Measurements from ENCODE around the gene SLC3A2. TPM values are rescaled to one million over a fixed set of nuclear protein-coding genes. Genes with fewer than 3 reads are reported as not detected.

SLC3A2 gene
- total RNA-seq, 1 donor from 2014 or later, result 588 TPM

DNA sequence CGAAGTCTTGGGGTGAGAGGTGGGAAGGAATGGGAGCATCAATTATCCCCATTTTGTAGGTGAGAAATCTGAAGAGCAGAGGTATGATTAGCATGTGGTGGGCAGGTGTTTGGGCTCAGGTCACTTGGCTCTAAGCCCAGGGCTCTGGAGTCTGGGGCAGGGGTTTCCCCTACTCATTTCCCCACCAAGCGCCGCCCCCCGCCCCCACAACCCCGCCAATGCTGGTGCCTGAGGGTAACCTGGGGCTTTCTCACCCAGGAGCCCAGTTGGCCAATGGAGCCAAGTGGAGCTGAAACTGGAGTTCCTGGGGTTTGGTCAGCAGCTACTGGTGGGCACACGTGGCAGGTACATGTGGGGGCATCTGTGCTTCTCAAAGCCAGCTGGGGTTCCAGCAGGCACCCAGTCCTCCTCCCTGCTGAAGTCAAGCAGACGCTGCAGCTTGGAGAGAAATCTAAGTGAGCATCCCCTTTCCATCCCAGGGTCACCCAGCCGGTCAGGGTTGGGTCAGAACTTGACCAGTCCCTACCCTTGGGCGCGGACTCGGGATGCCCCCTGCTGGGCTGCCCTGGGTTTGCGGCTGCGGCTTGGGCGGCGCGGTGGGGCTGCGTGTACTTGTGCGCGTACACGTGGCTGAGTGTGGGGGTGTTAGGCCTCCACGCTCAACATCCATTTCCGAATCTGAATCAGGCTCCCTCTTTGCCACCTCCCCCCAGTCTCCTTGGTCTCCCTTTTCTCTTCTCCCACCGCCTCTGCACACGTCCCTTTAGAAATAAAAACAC, 42.1 kb downstream of the SLC3A2 start:
- H3K9me3 ChIP-seq (ENCODE audit: insufficient read depth, low read depth, low read length), result no peaks in the 10 kb centered on the region
- H3K9ac ChIP-seq (ENCODE audit: low read length), result no peak overlapping the region
- H3K79me2 ChIP-seq (ENCODE audit: insufficient read depth, low read length), result no peaks in the 10 kb centered on the region
- peaks cover 4% of the 10 kb centered on the region for H3K4me1 Mint-ChIP-seq (ENCODE audit: low read depth, unreplicated experiment)
- H3K4me3 Mint-ChIP-seq (ENCODE audit: unreplicated experiment), result no peak overlapping the region
- no peaks in the 10 kb centered on the region for H3K9me3 Mint-ChIP-seq (ENCODE audit: unreplicated experiment)
- FAIRE-seq (no peak), DNase-seq (ENCODE audit: low read depth) (no peak)
- H3K4me3 ChIP-seq (ENCODE audit: insufficient read depth, low read depth, low read length), result no peak overlapping the region
- H3K27me3 Mint-ChIP-seq (ENCODE audit: low read depth, unreplicated experiment), result peaks cover 71% of the 10 kb centered on the region
- no peaks in the 10 kb centered on the region for H3K36me3 ChIP-seq (ENCODE audit: insufficient read depth, low read length)
- no peaks in the 10 kb centered on the region for H4K20me1 ChIP-seq (ENCODE audit: insufficient read depth, low read length)
- H3K27ac ChIP-seq (ENCODE audit: low read depth, low read length), result no peak overlapping the region
- H3K27me3 ChIP-seq (ENCODE audit: insufficient read depth, low read length), result peaks cover 59% of the 10 kb centered on the region
- peaks cover 14% of the 10 kb centered on the region for H3K4me1 ChIP-seq (ENCODE audit: insufficient read depth, low read length)
- no peaks in the 10 kb centered on the region for H3K36me3 Mint-ChIP-seq (ENCODE audit: low read depth, unreplicated experiment)
- peak overlapping the region; percentile 29 for H3K27ac Mint-ChIP-seq (ENCODE audit: unreplicated experiment)
- H3K4me2 ChIP-seq (ENCODE audit: low read length), result peak overlapping the region; percentile 8
- TF ChIP-seq, protein P1, sequence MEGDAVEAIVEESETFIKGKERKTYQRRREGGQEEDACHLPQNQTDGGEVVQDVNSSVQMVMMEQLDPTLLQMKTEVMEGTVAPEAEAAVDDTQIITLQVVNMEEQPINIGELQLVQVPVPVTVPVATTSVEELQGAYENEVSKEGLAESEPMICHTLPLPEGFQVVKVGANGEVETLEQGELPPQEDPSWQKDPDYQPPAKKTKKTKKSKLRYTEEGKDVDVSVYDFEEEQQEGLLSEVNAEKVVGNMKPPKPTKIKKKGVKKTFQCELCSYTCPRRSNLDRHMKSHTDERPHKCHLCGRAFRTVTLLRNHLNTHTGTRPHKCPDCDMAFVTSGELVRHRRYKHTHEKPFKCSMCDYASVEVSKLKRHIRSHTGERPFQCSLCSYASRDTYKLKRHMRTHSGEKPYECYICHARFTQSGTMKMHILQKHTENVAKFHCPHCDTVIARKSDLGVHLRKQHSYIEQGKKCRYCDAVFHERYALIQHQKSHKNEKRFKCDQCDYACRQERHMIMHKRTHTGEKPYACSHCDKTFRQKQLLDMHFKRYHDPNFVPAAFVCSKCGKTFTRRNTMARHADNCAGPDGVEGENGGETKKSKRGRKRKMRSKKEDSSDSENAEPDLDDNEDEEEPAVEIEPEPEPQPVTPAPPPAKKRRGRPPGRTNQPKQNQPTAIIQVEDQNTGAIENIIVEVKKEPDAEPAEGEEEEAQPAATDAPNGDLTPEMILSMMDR (IDR thresholded peaks at IDR 0.05; ENCODE audit: insufficient read depth, low read depth, low read length), result no peak
- TF ChIP-seq EZH2 (IDR thresholded peaks at IDR 0.05; ENCODE audit: insufficient read depth, low read length), result no peak
- no peak overlapping the region for H2AFZ ChIP-seq (ENCODE audit: low read depth, low read length)

DNA sequence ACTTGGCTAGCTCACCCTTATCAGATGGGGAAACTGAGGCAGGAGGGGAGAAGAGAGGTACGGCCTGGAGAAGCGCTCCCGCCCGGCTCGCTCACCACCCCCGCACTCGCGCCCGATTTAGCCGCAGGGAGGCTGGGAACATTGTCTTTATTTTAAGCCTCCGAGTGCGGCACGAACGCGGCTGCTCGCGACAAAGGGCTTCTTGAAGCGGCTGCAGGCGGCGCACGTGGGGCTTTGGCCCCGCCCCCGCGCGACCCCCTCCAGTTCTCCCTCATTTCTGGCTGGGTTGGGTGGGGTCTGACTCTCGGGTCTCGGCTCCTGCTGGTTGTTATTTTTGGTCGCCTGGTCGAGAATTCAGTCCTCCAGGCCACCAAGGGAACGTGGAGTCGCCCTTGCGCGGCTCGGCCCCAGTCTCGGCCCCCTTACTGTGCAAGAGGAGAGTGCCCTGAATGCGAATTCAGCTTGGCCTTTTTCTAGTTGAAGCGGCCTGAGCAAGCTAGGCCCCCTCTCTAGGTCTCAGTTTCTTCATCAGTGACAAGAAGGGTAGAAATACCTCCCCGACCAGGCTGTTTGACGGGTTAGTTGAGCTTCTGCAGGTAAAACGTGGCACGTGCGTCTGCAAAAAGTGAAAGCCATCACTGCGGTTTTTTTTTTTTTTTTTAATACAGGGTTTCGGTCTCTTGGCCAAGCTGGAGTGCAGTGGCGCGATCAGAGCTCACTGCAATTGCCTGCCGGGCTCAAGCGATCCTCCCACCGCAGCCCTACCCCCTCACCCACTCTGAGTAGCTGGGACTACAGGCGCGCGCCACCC, 43.1 kb downstream of the SLC3A2 start:
- Histone ChIP-seq H3K36me3 (ENCODE audit: insufficient read depth, low read length) (no peaks in the 10 kb centered on the region), H3K4me1 (ENCODE audit: insufficient read depth, low read length) (peaks cover 14% of the 10 kb centered on the region), H3K4me2 (ENCODE audit: low read length) (peak overlapping the region; percentile 73), H3K9ac (ENCODE audit: low read length) (no peak overlapping the region), H2AFZ (ENCODE audit: low read depth, low read length) (peak overlapping the region; percentile 26), H3K27me3 (ENCODE audit: insufficient read depth, low read length) (peaks cover 66% of the 10 kb centered on the region), H3K4me3 (ENCODE audit: insufficient read depth, low read depth, low read length) (peak overlapping the region; percentile 17), H4K20me1 (ENCODE audit: insufficient read depth, low read length) (no peaks in the 10 kb centered on the region), H3K27ac (ENCODE audit: low read depth, low read length) (no peak overlapping the region), H3K79me2 (ENCODE audit: insufficient read depth, low read length) (no peaks in the 10 kb centered on the region), H3K9me3 (ENCODE audit: insufficient read depth, low read depth, low read length) (no peaks in the 10 kb centered on the region)
- TF ChIP-seq, protein P1 (IDR thresholded peaks at IDR 0.05; ENCODE audit: insufficient read depth, low read depth, low read length), result no peak
- peak; percentile 74 for TF ChIP-seq EZH2 (IDR thresholded peaks at IDR 0.05; ENCODE audit: insufficient read depth, low read length)
- H3K4me1 Mint-ChIP-seq (ENCODE audit: low read depth, unreplicated experiment), result peaks cover 4% of the 10 kb centered on the region
- no peak overlapping the region for H3K27ac Mint-ChIP-seq (ENCODE audit: unreplicated experiment)
- no peak overlapping the region for H3K4me3 Mint-ChIP-seq (ENCODE audit: unreplicated experiment)
- DNase-seq (ENCODE audit: low read depth) (no peak), FAIRE-seq (no peak)
- peaks cover 72% of the 10 kb centered on the region for H3K27me3 Mint-ChIP-seq (ENCODE audit: low read depth, unreplicated experiment)
- H3K36me3 Mint-ChIP-seq (ENCODE audit: low read depth, unreplicated experiment), result no peaks in the 10 kb centered on the region
- no peaks in the 10 kb centered on the region for H3K9me3 Mint-ChIP-seq (ENCODE audit: unreplicated experiment)

Data from astrocyte (in vitro differentiated cells and primary cell).